ENCODE results near the gene SLC38A8.

GRCh38 chr16:84033251-84034195, 9.1 kb downstream of the SLC38A8 start:
- TF ChIP-seq POLR2A (IDR thresholded peaks at IDR 0.05) (no peak), EP300 (IDR thresholded peaks at IDR 0.05; ENCODE audit: low read depth) (no peak), POLR2AphosphoS5 (IDR thresholded peaks at IDR 0.05) (no peak)
- TF ChIP-seq, protein P1, sequence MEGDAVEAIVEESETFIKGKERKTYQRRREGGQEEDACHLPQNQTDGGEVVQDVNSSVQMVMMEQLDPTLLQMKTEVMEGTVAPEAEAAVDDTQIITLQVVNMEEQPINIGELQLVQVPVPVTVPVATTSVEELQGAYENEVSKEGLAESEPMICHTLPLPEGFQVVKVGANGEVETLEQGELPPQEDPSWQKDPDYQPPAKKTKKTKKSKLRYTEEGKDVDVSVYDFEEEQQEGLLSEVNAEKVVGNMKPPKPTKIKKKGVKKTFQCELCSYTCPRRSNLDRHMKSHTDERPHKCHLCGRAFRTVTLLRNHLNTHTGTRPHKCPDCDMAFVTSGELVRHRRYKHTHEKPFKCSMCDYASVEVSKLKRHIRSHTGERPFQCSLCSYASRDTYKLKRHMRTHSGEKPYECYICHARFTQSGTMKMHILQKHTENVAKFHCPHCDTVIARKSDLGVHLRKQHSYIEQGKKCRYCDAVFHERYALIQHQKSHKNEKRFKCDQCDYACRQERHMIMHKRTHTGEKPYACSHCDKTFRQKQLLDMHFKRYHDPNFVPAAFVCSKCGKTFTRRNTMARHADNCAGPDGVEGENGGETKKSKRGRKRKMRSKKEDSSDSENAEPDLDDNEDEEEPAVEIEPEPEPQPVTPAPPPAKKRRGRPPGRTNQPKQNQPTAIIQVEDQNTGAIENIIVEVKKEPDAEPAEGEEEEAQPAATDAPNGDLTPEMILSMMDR (IDR thresholded peaks at IDR 0.05), result no peak
